ENCODE measurements around the gene TRDMT1. TPM values are rescaled to one million over a fixed set of nuclear protein-coding genes. Genes with fewer than 3 reads are reported as not detected.

The TRDMT1 gene
- total RNA-seq, 2 experiments from 2014 or later = 4.4 to 4.5 TPM

GRCh38 chr10:17244700-17245365 is 43.4 kb upstream of the TRDMT1 start:
- no peak overlapping the region for H3K27ac Mint-ChIP-seq

GRCh38 chr10:17241611-17242333 is 40.3 kb upstream of the TRDMT1 start:
- ATAC-seq = peak; percentile 24
- ChIA-PET POLR2A (interaction anchor here (0.6 to 1.2 kb wide), 2 partner anchors 8 to 11 kb away, joined by 3 read pairs; no protein-coding TSS in a partner anchor), CTCF (interaction anchor here (1.4 to 1.6 kb wide), 2 partner anchors 12 to 15 kb away, joined by 3 to 6 read pairs; no protein-coding TSS in a partner anchor)
- H3K27me3 Mint-ChIP-seq = no peaks in the 10 kb centered on the region
- intact Hi-C loops (cut with micrococcal nuclease) = no loop called here
- no peak for DNase-seq
- TF ChIP-seq CTCF (IDR thresholded peaks at IDR 0.05) = no peak
- peaks cover 2% of the 10 kb centered on the region for H3K36me3 Mint-ChIP-seq (ENCODE audit: low read depth)
- H3K4me1 Mint-ChIP-seq (ENCODE audit: low read depth) = peaks cover 7% of the 10 kb centered on the region
- H3K9me3 Mint-ChIP-seq = no peaks in the 10 kb centered on the region
- no peak overlapping the region for H3K4me3 Mint-ChIP-seq
- peak overlapping the region; percentile 45 for H3K27ac Mint-ChIP-seq

More at GRCh38 chr10:17244700-17245365, 43.4 kb upstream of the TRDMT1 start:
- no peaks in the 10 kb centered on the region for H3K36me3 Mint-ChIP-seq (ENCODE audit: low read depth)
- no peak for TF ChIP-seq CTCF (IDR thresholded peaks at IDR 0.05)
- ATAC-seq (no peak), DNase-seq (no peak)
- peaks cover 5% of the 10 kb centered on the region for H3K4me1 Mint-ChIP-seq (ENCODE audit: low read depth)
- no peaks in the 10 kb centered on the region for H3K9me3 Mint-ChIP-seq
- intact Hi-C loops (cut with micrococcal nuclease) = no loop called here
- POLR2A ChIA-PET = interaction anchor here (0.8 to 1.6 kb wide), 3 partner anchors 10 to 44 kb away, joined by 3 to 4 read pairs (median 4); partner anchors contain the start of gene TRDMT1
- H3K4me3 Mint-ChIP-seq = no peak overlapping the region
- CTCF ChIA-PET = interaction anchor here (0.7 to 1.3 kb wide), 2 partner anchors 9 to 15 kb away, joined by 3 to 4 read pairs; no protein-coding TSS in a partner anchor
- H3K27me3 Mint-ChIP-seq = no peaks in the 10 kb centered on the region

DNA sequence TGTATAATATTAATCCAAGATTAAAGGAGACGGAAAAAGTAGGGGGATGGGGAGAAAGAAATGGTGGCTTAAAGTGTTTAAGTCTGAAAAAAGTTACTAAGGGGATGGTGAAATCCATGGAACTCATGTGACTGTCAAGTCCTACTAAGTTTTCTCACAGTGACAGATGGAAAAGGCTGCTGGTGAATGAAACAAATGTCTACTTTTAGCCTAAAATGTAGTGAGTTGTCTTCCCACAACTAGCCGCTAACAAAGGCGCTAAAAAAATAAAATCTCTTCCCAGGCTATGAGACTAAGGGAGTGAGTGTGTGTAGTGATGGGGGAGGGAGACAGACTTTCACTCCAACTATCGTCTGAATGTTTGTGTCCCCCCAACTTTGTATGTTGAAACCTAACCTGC is 39.1 kb upstream of the TRDMT1 start:
- no peak for DNase-seq
- Mint-ChIP-seq H3K4me3 (no peak overlapping the region), H3K9me3 (no peaks in the 10 kb centered on the region), H3K27ac (no peak overlapping the region), H3K4me1 (ENCODE audit: low read depth) (peaks cover 13% of the 10 kb centered on the region), H3K27me3 (no peaks in the 10 kb centered on the region), H3K36me3 (ENCODE audit: low read depth) (peaks cover 13% of the 10 kb centered on the region)
- ChIA-PET POLR2A (no interaction called here), CTCF (no interaction called here)
- ATAC-seq = no peak
- TF ChIP-seq CTCF (IDR thresholded peaks at IDR 0.05) = no peak
- intact Hi-C loops (cut with micrococcal nuclease) = no loop called here

- intact Hi-C loops (cut with micrococcal nuclease) = no loop called here
- POLR2A ChIA-PET = no interaction called here
- ATAC-seq = no peak
Observed at GRCh38 chr10:17240096-17240495, 38.6 kb upstream of the TRDMT1 start.

More at GRCh38 chr10:17240096-17240495, 38.6 kb upstream of the TRDMT1 start:
- Mint-ChIP-seq H3K27ac (no peak overlapping the region), H3K4me3 (no peak overlapping the region), H3K9me3 (no peaks in the 10 kb centered on the region), H3K4me1 (ENCODE audit: low read depth) (peaks cover 18% of the 10 kb centered on the region), H3K36me3 (ENCODE audit: low read depth) (peaks cover 18% of the 10 kb centered on the region), H3K27me3 (no peaks in the 10 kb centered on the region)
- DNase-seq = no peak
- no peak for TF ChIP-seq CTCF (IDR thresholded peaks at IDR 0.05)
- CTCF ChIA-PET = interaction anchor here (0.6 kb wide), 1 partner anchor 17 kb away, joined by 3 read pairs; no protein-coding TSS in a partner anchor
